SK-N-SH (cell line): ENCODE measurements around the gene KCNJ8. TPM values are rescaled to one million over a fixed set of nuclear protein-coding genes. Genes with fewer than 3 reads are reported as not detected.

ENCODE experiments used
- CTCF ChIA-PET: fragments of 300-600, 350-600 bp; formaldehyde crosslinking; extraction: SDS; loops from one replicate; lab custom pipeline; 2021; lab: Yijun Ruan, JAX
- POLR2A ChIA-PET: fragments of 350-600 bp; sonication (Branson Sonifier 250); formaldehyde crosslinking; extraction: SDS; loops from one replicate; lab custom pipeline; 2020; ENCODE audit warnings: antibody characterized with exemption, inconsistent platforms; lab: Yijun Ruan, JAX
- DNase-seq: peaks from one replicate; pipeline ENCODE4 v3.0.0; 2012
- H2AFZ ChIP-seq: fragments of 200-600 bp; sonication (generic); 2 replicates; pipeline ENCODE4 v1.8.1; 2016; ENCODE audit warnings: antibody characterized with exemption, mild to moderate bottlenecking, low read depth
- H3F3A ChIP-seq: fragments of 200-600 bp; sonication (generic); replicated peaks from 2 replicates; pipeline ENCODE3; 2016; ENCODE audit warnings: antibody characterized with exemption, mild to moderate bottlenecking; ENCODE audit not compliant: insufficient read depth
- H3K27ac ChIP-seq, 2 experiments: fragments of 200-500 bp in 1 of 2; fragments of 200-600 bp in 1 of 2; sonication (Bioruptor generic) in 1 of 2; sonication (generic), shearing (Covaris generic) in 1 of 2; 2 replicates each; pipeline versions ENCODE4 v1.5.1 to v1.6.1; 2014 to 2016; ENCODE audit warnings: low read depth in 2 of 2, inconsistent platforms in 1 of 2, low read length in 1 of 2, mild to moderate bottlenecking in 1 of 2, mixed read lengths in 1 of 2
- H3K27me3 ChIP-seq: fragments of 200-600 bp; sonication (generic), shearing (Covaris generic); 2 replicates; pipeline ENCODE4 v1.6.1; 2016; ENCODE audit warnings: mixed run types; ENCODE audit not compliant: insufficient read depth
- H3K36me3 ChIP-seq, 2 experiments: fragments of 200-500 bp in 1 of 2; fragments of 200-600 bp in 1 of 2; sonication (Bioruptor generic) in 1 of 2; sonication (generic) in 1 of 2; replicated peaks in 1 of 2; 2 replicates each; pipeline versions ENCODE3 to v1.5.1; 2014 to 2016; ENCODE audit warnings: low read length in 1 of 2, mild to moderate bottlenecking in 1 of 2; ENCODE audit not compliant: insufficient read depth in 2 of 2, control insufficient read depth in 1 of 2
- H3K4me1 ChIP-seq, 2 experiments: fragments of 200-500 bp in 1 of 2; fragments of 200-600 bp in 1 of 2; sonication (Bioruptor generic) in 1 of 2; sonication (generic), shearing (Covaris generic) in 1 of 2; 2 replicates each; pipeline versions ENCODE4 v1.5.1 to v1.6.1; 2014 to 2016; ENCODE audit warnings: low read depth in 1 of 2, low read length in 1 of 2, mixed run types in 1 of 2; ENCODE audit not compliant: insufficient read depth in 2 of 2, control insufficient read depth in 1 of 2
- H3K4me2 ChIP-seq: fragments of 200-600 bp; sonication (generic), shearing (Covaris generic); 2 replicates; pipeline ENCODE4 v1.6.1; 2017; ENCODE audit warnings: mixed run types
- H3K4me3 ChIP-seq, 2 experiments: fragments of 200-500 bp in 1 of 2; fragments of 200-600 bp in 1 of 2; sonication (Bioruptor generic) in 1 of 2; sonication (generic), shearing (Covaris generic) in 1 of 2; 2 replicates each; pipeline versions ENCODE4 v1.5.1 to v1.8.1; 2014 to 2016; ENCODE audit warnings: low read depth in 2 of 2, inconsistent platforms in 1 of 2, low read length in 1 of 2, mild to moderate bottlenecking in 1 of 2, mixed read lengths in 1 of 2, moderate library complexity in 1 of 2
- H3K79me2 ChIP-seq: fragments of 200-600 bp; sonication (generic); 2 replicates; pipeline ENCODE4 v1.8.1; 2017; ENCODE audit warnings: mild to moderate bottlenecking; ENCODE audit not compliant: insufficient read depth
- H3K9ac ChIP-seq: fragments of 200-600 bp; sonication (generic); 2 replicates; pipeline ENCODE4 v1.6.1; 2017; ENCODE audit warnings: mixed run types
- H3K9me2 ChIP-seq: fragments of 200-600 bp; sonication (generic); 2 replicates; pipeline ENCODE4 v1.6.1; 2017; ENCODE audit warnings: mixed run types
- H3K9me3 ChIP-seq: fragments of 200-600 bp; sonication (generic); 2 replicates; pipeline ENCODE4 v1.6.1; 2017; ENCODE audit warnings: mixed run types, mild to moderate bottlenecking, moderate library complexity
- H4K20me1 ChIP-seq: fragments of 200-600 bp; sonication (generic); 2 replicates; pipeline ENCODE4 v1.6.1; 2017; ENCODE audit warnings: mild to moderate bottlenecking, mixed run types; ENCODE audit not compliant: insufficient read depth
- CHD2 ChIP-seq: fragments of 150-350 bp; IDR thresholded peaks from 2 replicates; pipeline ENCODE4 v1.6.1; 2018; ENCODE audit warnings: low read length; ENCODE audit not compliant: partially characterized antibody
- ELF1 ChIP-seq: IDR thresholded peaks from 2 replicates; pipeline ENCODE4 v1.4.0; 2012
- EZH2phosphoT487 ChIP-seq: fragments of 200-600 bp; sonication (generic); IDR thresholded peaks from 2 replicates; pipeline ENCODE4 v1.6.1; 2017; ENCODE audit warnings: low read depth, mixed run types, mild to moderate bottlenecking, antibody characterized with exemption, moderate library complexity, borderline replicate concordance
- FOXJ3 ChIP-seq: sonication (generic); formaldehyde crosslinking; IDR thresholded peaks from 2 replicates; pipeline ENCODE4 v1.5.1; 2020; ENCODE audit warnings: mild to moderate bottlenecking, missing genetic modification reagents
- FOXM1 ChIP-seq: IDR thresholded peaks from 2 replicates; pipeline ENCODE4 v1.4.0; 2012; ENCODE audit warnings: low read depth, mild to moderate bottlenecking
- GATA2 ChIP-seq: sonication (generic); formaldehyde crosslinking; IDR thresholded peaks from 2 replicates; pipeline ENCODE4 v1.5.0; 2020; ENCODE audit warnings: mild to moderate bottlenecking, missing genetic modification reagents
- JUND ChIP-seq: IDR thresholded peaks from 2 replicates; pipeline ENCODE4 v1.4.0; 2012
- MEF2A ChIP-seq: IDR thresholded peaks from 2 replicates; pipeline ENCODE4 v1.4.0; 2012; ENCODE audit warnings: low read depth, borderline replicate concordance
- NFIC ChIP-seq: IDR thresholded peaks from 2 replicates; pipeline ENCODE4 v1.4.0; 2012; ENCODE audit warnings: borderline replicate concordance
- NRF1 ChIP-seq: IDR thresholded peaks from 2 replicates; pipeline ENCODE4 v1.6.1; 2012; ENCODE audit warnings: low read depth, mild to moderate bottlenecking, low read length
- POLR2AphosphoS5 ChIP-seq: IDR thresholded peaks from 2 replicates; pipeline ENCODE4 v1.6.1; 2012; ENCODE audit warnings: low read depth, low read length
- RAD21 ChIP-seq: IDR thresholded peaks from 2 replicates; pipeline ENCODE4 v1.6.1; 2012; ENCODE audit warnings: mild to moderate bottlenecking, low read length
- RCOR1 ChIP-seq: fragments of 150-350 bp; IDR thresholded peaks from 2 replicates; pipeline ENCODE4 v1.6.1; 2017; ENCODE audit warnings: antibody characterized with exemption, low read length
- RFX5 ChIP-seq: IDR thresholded peaks from 2 replicates; pipeline ENCODE4 v1.6.1; 2012; ENCODE audit warnings: mild to moderate bottlenecking, improper control_type of control experiment, low read length
- RXRA ChIP-seq: IDR thresholded peaks from 2 replicates; pipeline ENCODE4 v1.4.0; 2012; ENCODE audit warnings: low read depth, mild to moderate bottlenecking, borderline replicate concordance
- SIN3A ChIP-seq: IDR thresholded peaks from 2 replicates; pipeline ENCODE4 v1.6.1; 2012; ENCODE audit warnings: low read depth, mild to moderate bottlenecking, low read length, moderate library complexity, borderline replicate concordance
- SMC3 ChIP-seq: IDR thresholded peaks from 2 replicates; pipeline ENCODE4 v1.6.1; 2012; ENCODE audit warnings: low read depth, low read length, improper control_type of control experiment
- TAF1 ChIP-seq: IDR thresholded peaks from 2 replicates; pipeline ENCODE4 v1.6.1; 2012; ENCODE audit warnings: low read depth, mild to moderate bottlenecking, low read length, moderate library complexity, borderline replicate concordance
- TEAD4 ChIP-seq: IDR thresholded peaks from 2 replicates; pipeline ENCODE4 v1.4.0; 2012; ENCODE audit warnings: mild to moderate bottlenecking, borderline replicate concordance; ENCODE audit not compliant: insufficient read depth
- YY1 ChIP-seq: IDR thresholded peaks from 2 replicates; pipeline ENCODE4 v1.4.0; 2012; ENCODE audit warnings: low read depth, mild to moderate bottlenecking
- ZBTB33 ChIP-seq: IDR thresholded peaks from 2 replicates; pipeline ENCODE4 v1.4.0; 2012; ENCODE audit warnings: low read depth, borderline replicate concordance
- WGBS: methylation state at CpG from one replicate; pipeline ENCODE4 v1.1.6; 2017; ENCODE audit warnings: low lambda C conversion rate; 5-methylcytosine and 5-hydroxymethylcytosine counted together
- polyA plus RNA-seq, 3 experiments: library from polyadenylated mRNA; depleted of rRNA; stranded (reverse); fragments of >200 nt; gene quantifications; 2 replicates each; pipeline ENCODE4 v1.2.3, GENCODE V29; 2012
- TF ChIP-seq, protein P1 (sequence below): fragments of 150-350 bp; IDR thresholded peaks from 2 replicates; pipeline ENCODE4 v1.6.1; 2017; ENCODE audit warnings: antibody characterized with exemption, low read length, low read depth, borderline replicate concordance
- TF ChIP-seq, protein P2 (sequence below): IDR thresholded peaks from 2 replicates; pipeline ENCODE4; 2012
- TF ChIP-seq, protein P3 (sequence below): fragments of 200-600 bp; sonication (generic); IDR thresholded peaks from 2 replicates; pipeline ENCODE4 v1.6.1; 2017; ENCODE audit warnings: antibody characterized with exemption, mild to moderate bottlenecking, moderate library complexity
- TF ChIP-seq, protein P4 (sequence below): fragments of 150-350 bp; IDR thresholded peaks from 2 replicates; pipeline ENCODE4 v1.6.1; 2016; ENCODE audit warnings: mild to moderate bottlenecking, low read depth, low read length

KCNJ8 gene
- polyA plus RNA-seq, 1 of the 3 experiments (the other 2 are of a cell fraction): 0.15 TPM

GRCh38 chr12:21763531-21763930 lies 11.0 kb downstream of the KCNJ8 start:
- ChIA-PET POLR2A (no interaction called here), CTCF (interaction anchor here (1.5 to 1.9 kb wide), 2 partner anchors 12 to 226 kb away, joined by 4 read pairs; no protein-coding TSS in a partner anchor)
- H3K27ac ChIP-seq: no peak overlapping the region
- H3K9ac ChIP-seq: no peak overlapping the region
- no peaks in the 10 kb centered on the region for H3K9me3 ChIP-seq
- no peaks in the 10 kb centered on the region for H3F3A ChIP-seq
- no peak for TF ChIP-seq GATA2 (CRISPR knock-in tag)
- TF ChIP-seq, protein P1, sequence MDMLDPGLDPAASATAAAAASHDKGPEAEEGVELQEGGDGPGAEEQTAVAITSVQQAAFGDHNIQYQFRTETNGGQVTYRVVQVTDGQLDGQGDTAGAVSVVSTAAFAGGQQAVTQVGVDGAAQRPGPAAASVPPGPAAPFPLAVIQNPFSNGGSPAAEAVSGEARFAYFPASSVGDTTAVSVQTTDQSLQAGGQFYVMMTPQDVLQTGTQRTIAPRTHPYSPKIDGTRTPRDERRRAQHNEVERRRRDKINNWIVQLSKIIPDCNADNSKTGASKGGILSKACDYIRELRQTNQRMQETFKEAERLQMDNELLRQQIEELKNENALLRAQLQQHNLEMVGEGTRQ: no peak
- TF ChIP-seq FOXJ3 (CRISPR knock-in tag): no peak
- TF ChIP-seq EZH2phosphoT487: no peak
- no peak for TF ChIP-seq TEAD4
- TF ChIP-seq, protein P2, sequence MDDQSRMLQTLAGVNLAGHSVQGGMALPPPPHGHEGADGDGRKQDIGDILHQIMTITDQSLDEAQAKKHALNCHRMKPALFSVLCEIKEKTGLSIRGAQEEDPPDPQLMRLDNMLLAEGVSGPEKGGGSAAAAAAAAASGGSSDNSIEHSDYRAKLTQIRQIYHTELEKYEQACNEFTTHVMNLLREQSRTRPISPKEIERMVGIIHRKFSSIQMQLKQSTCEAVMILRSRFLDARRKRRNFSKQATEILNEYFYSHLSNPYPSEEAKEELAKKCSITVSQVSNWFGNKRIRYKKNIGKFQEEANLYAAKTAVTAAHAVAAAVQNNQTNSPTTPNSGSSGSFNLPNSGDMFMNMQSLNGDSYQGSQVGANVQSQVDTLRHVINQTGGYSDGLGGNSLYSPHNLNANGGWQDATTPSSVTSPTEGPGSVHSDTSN: no peak
- TF ChIP-seq RFX5: no peak
- TF ChIP-seq NFIC: no peak
- no peak for TF ChIP-seq RCOR1
- TF ChIP-seq SMC3: no peak
- TF ChIP-seq YY1: no peak
- TF ChIP-seq POLR2AphosphoS5: no peak
- TF ChIP-seq RXRA: no peak
- TF ChIP-seq JUND: no peak
- no peak for TF ChIP-seq TAF1
- TF ChIP-seq RAD21: no peak
- H3K36me3 ChIP-seq: no peaks in the 10 kb centered on the region
- H3K27me3 ChIP-seq: no peaks in the 10 kb centered on the region
- no peak overlapping the region for H3K4me3 ChIP-seq
- H3K9me2 ChIP-seq: no peaks in the 10 kb centered on the region
- H3K4me2 ChIP-seq: no peak overlapping the region
- 45% methylated on average over 2 of the region's 2 CpGs for WGBS
- no peaks in the 10 kb centered on the region for H4K20me1 ChIP-seq
- H3K4me1 ChIP-seq: peaks cover 0 to 12% of the 10 kb centered on the region in 2 experiments; a peak in 2 of 4 replicates
- no peak overlapping the region for H2AFZ ChIP-seq
- H3K79me2 ChIP-seq: no peaks in the 10 kb centered on the region
- no peak for DNase-seq

- no peak overlapping the region for H3K27ac ChIP-seq
- CTCF ChIA-PET: no interaction called here
- H2AFZ ChIP-seq: no peak overlapping the region
- no peak overlapping the region for H3K4me3 ChIP-seq
- POLR2A ChIA-PET: no interaction called here
- H3K27me3 ChIP-seq: no peaks in the 10 kb centered on the region
- no peaks in the 10 kb centered on the region for H4K20me1 ChIP-seq
- no peaks in the 10 kb centered on the region for H3K36me3 ChIP-seq
- WGBS: 27% methylated on average over 5 of the region's 5 CpGs
- H3K4me1 ChIP-seq: peaks cover 0 to 3% of the 10 kb centered on the region in 2 experiments; a peak in 2 of 4 replicates
- H3F3A ChIP-seq: no peaks in the 10 kb centered on the region
- H3K9me2 ChIP-seq: no peaks in the 10 kb centered on the region
- no peaks in the 10 kb centered on the region for H3K79me2 ChIP-seq
- no peak for DNase-seq
- no peaks in the 10 kb centered on the region for H3K9me3 ChIP-seq
- no peak overlapping the region for H3K9ac ChIP-seq
- no peak overlapping the region for H3K4me2 ChIP-seq
- TF ChIP-seq GATA2 (CRISPR knock-in tag): no peak
- TF ChIP-seq MEF2A: no peak
- no peak for TF ChIP-seq CHD2
- TF ChIP-seq, protein P3, sequence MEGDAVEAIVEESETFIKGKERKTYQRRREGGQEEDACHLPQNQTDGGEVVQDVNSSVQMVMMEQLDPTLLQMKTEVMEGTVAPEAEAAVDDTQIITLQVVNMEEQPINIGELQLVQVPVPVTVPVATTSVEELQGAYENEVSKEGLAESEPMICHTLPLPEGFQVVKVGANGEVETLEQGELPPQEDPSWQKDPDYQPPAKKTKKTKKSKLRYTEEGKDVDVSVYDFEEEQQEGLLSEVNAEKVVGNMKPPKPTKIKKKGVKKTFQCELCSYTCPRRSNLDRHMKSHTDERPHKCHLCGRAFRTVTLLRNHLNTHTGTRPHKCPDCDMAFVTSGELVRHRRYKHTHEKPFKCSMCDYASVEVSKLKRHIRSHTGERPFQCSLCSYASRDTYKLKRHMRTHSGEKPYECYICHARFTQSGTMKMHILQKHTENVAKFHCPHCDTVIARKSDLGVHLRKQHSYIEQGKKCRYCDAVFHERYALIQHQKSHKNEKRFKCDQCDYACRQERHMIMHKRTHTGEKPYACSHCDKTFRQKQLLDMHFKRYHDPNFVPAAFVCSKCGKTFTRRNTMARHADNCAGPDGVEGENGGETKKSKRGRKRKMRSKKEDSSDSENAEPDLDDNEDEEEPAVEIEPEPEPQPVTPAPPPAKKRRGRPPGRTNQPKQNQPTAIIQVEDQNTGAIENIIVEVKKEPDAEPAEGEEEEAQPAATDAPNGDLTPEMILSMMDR: no peak
- no peak for TF ChIP-seq TEAD4
- no peak for TF ChIP-seq ZBTB33
- TF ChIP-seq SIN3A: no peak
- TF ChIP-seq NRF1: no peak
- no peak for TF ChIP-seq ELF1
- TF ChIP-seq NFIC: no peak
- no peak for TF ChIP-seq FOXM1
- TF ChIP-seq, protein P4, sequence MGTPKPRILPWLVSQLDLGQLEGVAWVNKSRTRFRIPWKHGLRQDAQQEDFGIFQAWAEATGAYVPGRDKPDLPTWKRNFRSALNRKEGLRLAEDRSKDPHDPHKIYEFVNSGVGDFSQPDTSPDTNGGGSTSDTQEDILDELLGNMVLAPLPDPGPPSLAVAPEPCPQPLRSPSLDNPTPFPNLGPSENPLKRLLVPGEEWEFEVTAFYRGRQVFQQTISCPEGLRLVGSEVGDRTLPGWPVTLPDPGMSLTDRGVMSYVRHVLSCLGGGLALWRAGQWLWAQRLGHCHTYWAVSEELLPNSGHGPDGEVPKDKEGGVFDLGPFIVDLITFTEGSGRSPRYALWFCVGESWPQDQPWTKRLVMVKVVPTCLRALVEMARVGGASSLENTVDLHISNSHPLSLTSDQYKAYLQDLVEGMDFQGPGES: no peak
Observed at GRCh38 chr12:21759737-21760136, 14.8 kb downstream of the KCNJ8 start.
